IPS DF 6.9 (cell line): Measurements from ENCODE around the gene SHISA9.

Source experiments
- DNase-seq: peaks from one replicate; pipeline ENCODE4 v3.0.0-alpha.2; 2013; ENCODE audit warnings: low read depth, low spot score
- H3K27ac ChIP-seq: one replicate; pipeline ENCODE4 v1.5.1; 2013; ENCODE audit warnings: low read length, control low read depth
- H3K27me3 ChIP-seq: 2 replicates; pipeline ENCODE4 v1.6.1; 2013; ENCODE audit warnings: mild to moderate bottlenecking, low read length; ENCODE audit not compliant: control insufficient read depth, insufficient read depth
- H3K36me3 ChIP-seq: 2 replicates; pipeline ENCODE4 v1.6.1; 2013; ENCODE audit warnings: low read length; ENCODE audit not compliant: control insufficient read depth, insufficient read depth
- H3K4me1 ChIP-seq: 2 replicates; pipeline ENCODE4 v1.6.1; 2013; ENCODE audit warnings: low read length; ENCODE audit not compliant: control insufficient read depth, insufficient read depth
- H3K4me3 ChIP-seq: 2 replicates; pipeline ENCODE4 v1.5.1; 2013; ENCODE audit warnings: mild to moderate bottlenecking, low read length
- H3K9me3 ChIP-seq: 2 replicates; pipeline ENCODE4 v1.6.1; 2013; ENCODE audit warnings: low read length, inconsistent platforms; ENCODE audit not compliant: control insufficient read depth, insufficient read depth
- WGBS: extraction: QIAGEN DNeasy Blood & Tissue Kit; methylation state at CpG from one replicate; pipeline ENCODE4 v1.1.7; 2013; ENCODE audit warnings: mixed read lengths, missing lambda C conversion rate; ENCODE audit not compliant: insufficient read length, insufficient coverage; 5-methylcytosine and 5-hydroxymethylcytosine counted together

The SHISA9 gene

DNA sequence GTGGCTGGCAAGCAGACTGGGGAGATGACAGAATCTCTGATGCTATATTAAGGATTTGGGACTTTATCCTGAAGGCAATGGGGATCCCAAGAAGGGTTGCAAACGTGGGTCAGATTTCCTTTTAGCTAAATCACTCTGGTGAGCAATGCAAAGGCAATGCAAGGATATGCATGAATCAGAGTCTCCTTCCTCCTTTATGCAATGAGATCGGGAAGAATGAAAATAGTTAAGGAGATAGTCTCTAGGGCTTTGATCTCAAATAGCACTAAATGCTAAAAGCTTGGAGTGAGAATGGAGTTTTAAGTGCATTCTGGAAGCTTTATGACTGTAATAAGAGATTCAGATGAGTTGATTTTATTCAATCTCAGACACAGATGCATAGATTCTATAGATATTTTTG is 27.2 kb upstream of the SHISA9 start:
- DNase-seq, result no peak
- no peaks in the 10 kb centered on the region for H3K4me1 ChIP-seq
- H3K27me3 ChIP-seq, result no peaks in the 10 kb centered on the region
- no CpG with 5 or more reads among the region's 2 CpGs for WGBS
- H3K27ac ChIP-seq, result no peak overlapping the region
- H3K4me3 ChIP-seq, result no peak overlapping the region
- H3K36me3 ChIP-seq, result no peaks in the 10 kb centered on the region
- no peaks in the 10 kb centered on the region for H3K9me3 ChIP-seq

DNA sequence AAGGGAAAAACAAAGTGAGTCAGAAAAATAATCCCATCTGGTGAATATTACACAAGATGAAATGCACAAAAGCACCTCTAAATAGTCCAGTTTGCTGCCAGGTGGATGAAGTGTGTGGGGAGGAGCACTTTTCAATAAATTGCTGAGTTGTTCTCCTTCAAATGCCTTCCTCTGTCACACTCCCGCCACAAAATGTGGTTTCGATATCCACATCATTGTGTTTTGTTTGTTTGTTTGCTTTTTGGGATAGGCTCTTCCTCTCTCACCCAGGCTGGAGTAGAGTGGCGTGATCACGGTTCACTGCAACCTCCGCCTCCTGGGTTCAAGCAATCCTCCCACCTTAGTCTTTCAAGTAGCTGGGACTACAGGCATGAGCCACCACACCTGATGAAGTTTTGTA is 24.6 kb upstream of the SHISA9 start:
- H3K4me3 ChIP-seq, result no peak overlapping the region
- H3K9me3 ChIP-seq, result no peaks in the 10 kb centered on the region
- H3K27me3 ChIP-seq, result no peaks in the 10 kb centered on the region
- no peaks in the 10 kb centered on the region for H3K36me3 ChIP-seq
- DNase-seq, result no peak
- H3K27ac ChIP-seq, result no peak overlapping the region
- no peaks in the 10 kb centered on the region for H3K4me1 ChIP-seq
- no CpG with 5 or more reads among the region's 5 CpGs for WGBS

DNA sequence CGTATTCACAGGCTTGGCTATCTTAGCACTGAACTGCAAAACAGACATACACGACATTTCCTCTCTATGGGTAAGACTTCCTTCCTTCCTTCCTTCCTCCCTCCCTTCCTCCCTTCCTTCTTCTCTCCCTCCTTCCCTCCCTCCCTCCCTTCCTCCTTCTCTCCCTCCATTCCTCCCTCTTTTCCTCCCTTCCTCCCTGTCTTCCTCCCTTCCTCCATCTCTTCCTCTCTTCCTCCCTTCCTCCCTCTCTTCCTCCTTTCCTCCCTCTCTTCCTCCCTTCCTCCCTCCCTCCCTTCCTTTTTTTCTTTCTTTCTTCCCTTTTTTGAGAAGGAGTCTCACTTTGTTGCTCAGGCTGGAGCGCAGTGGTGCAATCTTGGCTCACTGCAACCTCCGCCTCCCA is 22.4 kb upstream of the SHISA9 start:
- Histone ChIP-seq H3K27me3 (no peaks in the 10 kb centered on the region), H3K4me1 (no peaks in the 10 kb centered on the region), H3K4me3 (no peak overlapping the region), H3K27ac (no peak overlapping the region), H3K9me3 (no peaks in the 10 kb centered on the region), H3K36me3 (no peaks in the 10 kb centered on the region)
- WGBS, result no CpG with 5 or more reads among the region's 4 CpGs
- DNase-seq, result no peak

DNA sequence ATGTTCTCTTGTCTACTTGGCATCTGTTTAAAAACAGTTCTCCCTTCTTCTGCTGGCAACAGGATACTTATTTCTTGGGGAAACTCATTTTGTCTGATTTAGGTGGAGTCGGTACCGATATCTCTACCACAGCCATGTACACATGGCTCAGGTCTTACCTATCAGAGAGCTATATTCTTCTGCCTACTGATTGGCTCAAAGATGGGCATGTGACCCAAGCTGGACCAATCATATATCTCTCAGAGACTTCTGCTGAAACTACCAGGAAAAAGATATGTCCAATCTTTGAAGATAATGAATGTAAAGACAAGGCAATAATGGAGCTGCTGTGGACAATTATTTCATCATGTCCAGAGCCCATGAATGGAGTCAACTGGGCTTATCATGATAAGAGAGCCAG is 21.6 kb upstream of the SHISA9 start:
- no peaks in the 10 kb centered on the region for H3K36me3 ChIP-seq
- DNase-seq, result no peak
- H3K27me3 ChIP-seq, result no peaks in the 10 kb centered on the region
- H3K4me1 ChIP-seq, result no peaks in the 10 kb centered on the region
- no CpG with 5 or more reads among the region's 2 CpGs for WGBS
- H3K9me3 ChIP-seq, result no peaks in the 10 kb centered on the region
- no peak overlapping the region for H3K4me3 ChIP-seq
- H3K27ac ChIP-seq, result no peak overlapping the region

DNA sequence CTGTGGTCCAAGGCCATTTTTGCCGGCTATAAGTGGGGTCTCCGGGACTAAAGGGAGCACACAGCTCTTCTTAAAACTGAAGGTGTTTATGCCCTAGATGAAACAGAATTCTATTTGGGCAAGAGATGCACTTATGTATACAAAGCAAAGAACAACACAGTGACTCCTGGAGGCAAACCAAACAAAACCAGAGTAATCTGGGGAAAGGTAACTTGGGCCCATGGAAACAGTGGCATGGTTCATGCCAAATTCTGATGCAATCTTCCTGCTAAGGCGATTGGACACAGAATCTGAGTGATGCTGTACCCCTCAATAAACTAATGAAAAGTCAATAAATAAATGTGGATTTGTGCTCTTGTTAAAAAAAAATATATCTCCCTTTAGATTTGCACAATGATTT is 20.2 kb upstream of the SHISA9 start:
- Histone ChIP-seq H3K27me3 (no peaks in the 10 kb centered on the region), H3K27ac (no peak overlapping the region)

DNA sequence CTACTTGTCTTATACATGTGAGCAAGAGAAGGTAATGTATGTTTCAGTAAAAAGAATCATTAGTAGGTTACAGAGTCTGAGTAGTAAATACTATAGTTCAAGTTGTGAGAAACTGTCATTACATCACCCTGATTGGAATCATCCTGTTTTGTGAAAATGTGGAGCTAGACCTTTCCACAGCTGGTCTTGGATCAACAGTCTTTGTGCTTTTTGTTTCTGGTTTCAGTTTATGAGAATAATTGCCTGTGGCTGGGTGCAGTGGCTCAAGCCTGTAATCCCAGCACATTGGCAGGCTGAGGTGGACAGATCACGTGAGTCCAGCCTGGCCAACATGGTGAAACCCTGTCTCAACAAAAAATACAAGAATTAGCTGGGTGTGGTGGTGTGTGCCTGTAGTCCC is 19.7 kb upstream of the SHISA9 start:
- no peak overlapping the region for H3K27ac ChIP-seq
- no peaks in the 10 kb centered on the region for H3K9me3 ChIP-seq
- H3K36me3 ChIP-seq, result no peaks in the 10 kb centered on the region
- no peak for DNase-seq
- H3K4me3 ChIP-seq, result no peak overlapping the region
- no CpG with 5 or more reads among the region's 1 CpG for WGBS
- H3K4me1 ChIP-seq, result no peaks in the 10 kb centered on the region
- no peaks in the 10 kb centered on the region for H3K27me3 ChIP-seq

More for the DNA sequence above, 20.2 kb upstream of the SHISA9 start:
- DNase-seq, result no peak
- no peaks in the 10 kb centered on the region for H3K9me3 ChIP-seq
- H3K36me3 ChIP-seq, result no peaks in the 10 kb centered on the region
- no peak overlapping the region for H3K4me3 ChIP-seq
- H3K4me1 ChIP-seq, result no peaks in the 10 kb centered on the region
- no CpG with 5 or more reads among the region's 3 CpGs for WGBS

DNA sequence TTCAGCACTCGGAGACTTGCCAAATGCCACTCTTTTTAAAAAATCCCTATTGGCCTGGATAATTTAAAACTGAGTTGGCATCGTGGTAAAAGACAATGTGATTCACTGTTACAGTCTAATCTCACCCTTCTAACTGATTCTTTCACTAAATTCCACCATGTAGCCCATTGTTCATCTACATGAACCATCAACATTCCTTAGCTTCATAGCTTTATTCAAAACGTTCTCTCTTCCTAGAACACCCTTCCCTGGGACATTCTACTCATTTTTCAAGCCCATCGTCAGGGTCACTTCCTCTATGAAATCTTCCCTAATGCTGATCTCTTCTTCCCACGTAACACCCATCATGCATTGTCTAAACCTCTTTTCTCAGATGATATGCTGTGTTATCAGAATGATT is 15.7 kb upstream of the SHISA9 start:
- Histone ChIP-seq H3K4me1 (no peaks in the 10 kb centered on the region), H3K9me3 (no peaks in the 10 kb centered on the region), H3K27ac (no peak overlapping the region), H3K36me3 (no peaks in the 10 kb centered on the region), H3K4me3 (no peak overlapping the region), H3K27me3 (no peaks in the 10 kb centered on the region)
- no peak for DNase-seq
- no CpG with 5 or more reads among the region's 5 CpGs for WGBS

DNA sequence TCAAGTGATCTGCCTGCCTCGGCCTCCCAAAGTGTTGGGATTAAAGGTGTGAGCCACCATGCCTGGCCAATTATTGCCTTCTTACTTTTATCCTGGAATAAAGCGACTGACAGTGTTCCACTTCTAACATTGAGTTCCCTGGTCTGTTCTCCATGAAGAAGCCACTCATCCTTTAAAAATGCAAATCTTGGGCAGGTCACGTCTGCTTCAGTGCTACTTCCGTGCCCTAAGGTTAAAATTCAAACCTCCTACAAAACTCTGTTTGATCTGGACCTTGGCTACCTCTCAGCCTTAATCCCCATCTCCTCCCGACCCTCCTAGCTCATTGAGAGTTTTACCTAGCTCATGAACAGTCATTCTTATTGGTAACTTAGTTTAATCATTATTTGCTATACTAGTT is 9.6 kb upstream of the SHISA9 start:
- Histone ChIP-seq H3K4me3 (no peak overlapping the region), H3K4me1 (no peaks in the 10 kb centered on the region), H3K27ac (no peak overlapping the region), H3K27me3 (no peaks in the 10 kb centered on the region), H3K36me3 (no peaks in the 10 kb centered on the region), H3K9me3 (no peaks in the 10 kb centered on the region)
- DNase-seq, result no peak
- WGBS, result no CpG with 5 or more reads among the region's 5 CpGs

DNA sequence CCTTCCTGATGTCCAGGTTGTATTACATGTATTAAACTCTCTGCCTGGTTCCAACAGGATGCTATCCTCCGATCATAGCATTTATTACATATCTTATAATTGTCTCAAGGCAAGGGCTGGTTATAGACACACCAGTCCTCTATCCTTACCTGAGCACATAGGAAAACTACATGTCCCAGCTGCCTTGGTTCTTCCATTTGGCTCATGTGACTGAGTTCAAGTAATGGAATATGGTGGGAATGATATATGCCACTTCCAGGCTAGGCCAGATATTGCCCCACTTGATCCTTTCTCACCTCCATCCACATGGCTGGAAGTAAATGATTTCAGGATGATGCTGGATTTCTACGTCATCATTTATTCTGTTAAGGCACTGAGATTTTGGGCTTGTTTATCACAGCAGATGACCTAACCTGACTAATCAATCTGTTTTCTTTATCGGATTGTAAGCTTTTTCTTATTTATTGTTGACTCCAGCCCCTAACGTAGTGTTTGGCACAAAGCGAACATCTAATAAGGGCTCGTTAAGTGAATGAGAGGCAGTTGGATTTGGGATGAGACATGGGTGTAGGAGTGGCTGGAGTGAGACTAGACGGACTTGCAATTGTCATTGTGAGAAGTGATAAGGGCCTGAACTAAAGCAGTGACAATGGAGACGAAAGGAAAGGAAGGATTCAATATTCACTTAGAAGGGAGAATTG is 8.2 kb upstream of the SHISA9 start:
- Histone ChIP-seq H3K36me3 (no peaks in the 10 kb centered on the region), H3K9me3 (no peaks in the 10 kb centered on the region), H3K27me3 (no peaks in the 10 kb centered on the region), H3K27ac (no peak overlapping the region), H3K4me1 (no peaks in the 10 kb centered on the region), H3K4me3 (no peak overlapping the region)
- no CpG with 5 or more reads among the region's 8 CpGs for WGBS
- no peak for DNase-seq

DNA sequence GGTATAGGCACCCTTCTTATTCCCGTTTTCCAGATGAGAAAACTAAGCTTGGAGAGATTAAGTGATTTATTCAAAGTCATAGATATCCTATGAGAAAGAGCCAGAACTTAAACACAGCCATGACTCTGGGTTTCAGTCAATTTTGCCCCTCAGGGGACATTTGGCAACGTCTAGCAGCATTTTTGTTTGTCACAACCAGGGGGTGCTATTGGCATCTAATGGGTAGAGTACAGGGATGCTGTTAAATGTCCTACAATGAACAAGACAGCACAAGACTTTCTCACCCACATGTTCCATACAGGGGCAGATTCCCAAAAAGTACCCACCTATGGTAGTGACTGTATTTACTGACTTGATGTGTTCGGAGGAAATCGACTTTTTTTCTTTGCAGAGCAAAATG is 4.8 kb upstream of the SHISA9 start:
- no peak for DNase-seq
- no CpG with 5 or more reads among the region's 4 CpGs for WGBS

DNA sequence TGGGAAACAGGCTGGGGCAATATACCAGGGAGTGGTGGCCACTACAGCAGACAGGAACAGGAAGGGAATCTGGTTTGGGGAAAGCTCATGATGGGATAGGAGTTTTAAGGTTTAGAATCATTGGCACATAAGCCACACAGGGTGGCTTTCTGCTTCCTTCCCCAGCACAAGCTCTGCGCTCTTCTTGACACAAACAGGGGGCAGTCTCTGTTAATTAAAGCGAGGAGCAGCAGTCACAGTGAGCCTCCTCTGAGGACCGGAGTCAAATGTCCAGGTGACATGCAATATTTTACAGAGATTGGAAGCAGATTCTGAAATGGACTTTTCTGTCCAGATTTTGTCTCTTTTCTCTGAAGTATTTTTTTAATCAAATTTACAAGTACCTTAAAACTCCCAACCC is 2.8 kb upstream of the SHISA9 start:
- no CpG with 5 or more reads among the region's 3 CpGs for WGBS
- DNase-seq, result no peak
- Histone ChIP-seq H3K4me3 (no peak overlapping the region), H3K9me3 (no peaks in the 10 kb centered on the region), H3K27me3 (no peaks in the 10 kb centered on the region), H3K27ac (no peak overlapping the region), H3K36me3 (no peaks in the 10 kb centered on the region), H3K4me1 (no peaks in the 10 kb centered on the region)

More for the DNA sequence above, 4.8 kb upstream of the SHISA9 start:
- no peak overlapping the region for H3K27ac ChIP-seq
- H3K4me3 ChIP-seq, result no peak overlapping the region
- H3K36me3 ChIP-seq, result no peaks in the 10 kb centered on the region
- H3K9me3 ChIP-seq, result no peaks in the 10 kb centered on the region
- no peaks in the 10 kb centered on the region for H3K27me3 ChIP-seq
- H3K4me1 ChIP-seq, result no peaks in the 10 kb centered on the region
